ENCODE results near the gene MED22. TPM values are rescaled to one million over a fixed set of nuclear protein-coding genes. Genes with fewer than 3 reads are reported as not detected.

The MED22 gene
- total and polyA plus RNA-seq, 2 of the 8 experiments (the other 6 are each of a cell fraction or from before 2014, with no cell fraction given): 56.4 to 68.4 TPM

GRCh38 chr9:133342570-133342969 is 5.4 kb downstream of the MED22 start:
- H4K91ac ChIP-seq (replicated peaks; ENCODE audit: insufficient read length, low read length): no peak overlapping the region
- TF ChIP-seq SIX5 (IDR thresholded peaks at IDR 0.05; ENCODE audit: low read depth, low read length): no peak
- TF ChIP-seq SP2 (IDR thresholded peaks at IDR 0.05; ENCODE audit: low read length): no peak
- no peak for TF ChIP-seq CTBP2 (IDR thresholded peaks at IDR 0.05; ENCODE audit: borderline replicate concordance, insufficient read depth, insufficient read length, low read length)
- no peak for TF ChIP-seq CREB1 (IDR thresholded peaks at IDR 0.05)
- peak in 2 of 3 experiments; percentile 21 to 26; a peak in 3 of 4 replicates for TF ChIP-seq CTCF (IDR thresholded peaks at IDR 0.05; ENCODE audit: control extremely low read depth in 1 of 3, insufficient read depth in 1 of 3, low read depth in 1 of 3, low read length in 3 of 3)
- TF ChIP-seq RFX5 (IDR thresholded peaks at IDR 0.05; ENCODE audit: borderline replicate concordance, low read depth, low read length): no peak
- FAIRE-seq (no peak), DNase-seq (ENCODE audit: low read depth in 1 of 2, low spot score in 2 of 2) (peak in 1 of 2 experiments; percentile 56)
- H2AK5ac ChIP-seq (ENCODE audit: low read depth, low read length): no peak overlapping the region
- ChIA-PET CTCF (ENCODE audit: partially characterized antibody) (interaction anchor here (0.7 to 5.5 kb wide), 29 partner anchors 8 to 450 kb away, joined by 3 to 45 read pairs (median 5); partner anchors contain the start of gene SURF1), POLR2A (ENCODE audit: partially characterized antibody) (interaction anchor here (0.8 to 14.8 kb wide), 9 partner anchors 8 to 118 kb away, joined by 3 to 303 read pairs (median 6); partner anchors contain the start of genes ADAMTS13, MED22, RPL7A and SURF1)
- no peak overlapping the region for H3K56ac ChIP-seq (replicated peaks; ENCODE audit: insufficient read length, low read depth, low read length)
- H3K36me3 ChIP-seq (ENCODE audit: control insufficient read depth in 2 of 4, insufficient read depth in 4 of 4, low read length in 3 of 4): peaks cover 31 to 70% (median 53%) of the 10 kb centered on the region in 4 experiments
- H3K23ac ChIP-seq (ENCODE audit: insufficient read length): no peak overlapping the region
- no peaks in the 10 kb centered on the region for H3K27me3 ChIP-seq (replicated peaks in 1 of 4; ENCODE audit: control insufficient read depth in 3 of 4, extremely low read depth in 1 of 4, insufficient read depth in 3 of 4, low read length in 3 of 4)
- WGBS, 2 experiments (ENCODE audit: extremely low coverage in 1 of 2, insufficient coverage in 1 of 2, insufficient read length in 1 of 2, insufficient replicate concordance in 2 of 2, low coverage in 1 of 2, low lambda C conversion rate in 2 of 2, missing lambda C conversion rate in 1 of 2): 88% methylated on average over 11 of the region's 11 CpGs; no CpG with 5 or more reads in 1 of the 2 experiments
- H4K20me1 ChIP-seq (replicated peaks in 1 of 2; ENCODE audit: control insufficient read depth in 1 of 2, insufficient read depth in 2 of 2, low read length in 2 of 2): peaks cover 12 to 34% of the 10 kb centered on the region in 2 experiments
- H3K79me2 ChIP-seq (ENCODE audit: control insufficient read depth in 1 of 2, insufficient read depth in 2 of 2, low read length in 2 of 2): peaks cover 4 to 21% of the 10 kb centered on the region in 2 experiments; a peak in 3 of 4 replicates
- 0 out of 2 replicates have a peak overlapping the region, but pooled peaks have one; percentile 18 for H2BK5ac ChIP-seq (ENCODE audit: low read depth, low read length)
- no peak overlapping the region for H2BK20ac ChIP-seq (ENCODE audit: low read length)
- no peak overlapping the region for H2BK120ac ChIP-seq (replicated peaks; ENCODE audit: low read depth, low read length)
- H4K8ac ChIP-seq (ENCODE audit: extremely low read depth, insufficient read depth, low read length): no peak overlapping the region
- H2BK12ac ChIP-seq (ENCODE audit: low read depth, low read length): no peak overlapping the region
- no peak overlapping the region for H3K4me2 ChIP-seq (ENCODE audit: insufficient read depth in 1 of 2, low read depth in 2 of 2, low read length in 2 of 2)
- no peak overlapping the region for H2BK15ac ChIP-seq (ENCODE audit: low read length)
- H3K27ac ChIP-seq (ENCODE audit: low read depth, low read length): no peak overlapping the region
- no peak overlapping the region for H3K4ac ChIP-seq (replicated peaks; ENCODE audit: insufficient read length, low read depth, low read length)
- H3K4me3 ChIP-seq (ENCODE audit: extremely low read depth in 1 of 4, insufficient read depth in 2 of 4, low read depth in 3 of 4, low read length in 4 of 4): no peak overlapping the region
- H3K9me3 ChIP-seq (ENCODE audit: insufficient read depth in 2 of 2, low read depth in 1 of 2, low read length in 1 of 2): no peaks in the 10 kb centered on the region
- peaks cover 0 to 7% (median 5%) of the 10 kb centered on the region in 4 experiments; a peak in 5 of 7 replicates for H3K4me1 ChIP-seq (replicated peaks in 1 of 4; ENCODE audit: control insufficient read depth in 3 of 4, insufficient read depth in 4 of 4, low read length in 3 of 4)
- H2AFZ ChIP-seq (ENCODE audit: low read length): no peak overlapping the region
- no peak overlapping the region for H4K5ac ChIP-seq (ENCODE audit: insufficient read length, low read depth, low read length)
- H3K14ac ChIP-seq (ENCODE audit: insufficient read length): no peak overlapping the region
- H3K18ac ChIP-seq (ENCODE audit: extremely low read depth, low read length): no peak overlapping the region
- no peak overlapping the region for H3K9ac ChIP-seq (replicated peaks in 1 of 4; ENCODE audit: extremely low read depth in 1 of 4, low read depth in 3 of 4, low read length in 3 of 4)
- H3K79me1 ChIP-seq (ENCODE audit: low read depth, low read length): peaks cover 17% of the 10 kb centered on the region
- H3K23me2 ChIP-seq (ENCODE audit: low read depth, low read length): peaks cover 4% of the 10 kb centered on the region; the same call in 1 of the 2 replicates

Data from H1 (cell line).